ENCODE results near the gene SYNE3. TPM values are rescaled to one million over a fixed set of nuclear protein-coding genes. Genes with fewer than 3 reads are reported as not detected.

The SYNE3 gene
- total RNA-seq, 6 experiments from 2014 or later, result 14.8 to 20.4 (median 16.3) TPM

GRCh38 chr14:95477411-95478269 is 38.8 kb downstream of the SYNE3 start:
- TF ChIP-seq, protein P1, sequence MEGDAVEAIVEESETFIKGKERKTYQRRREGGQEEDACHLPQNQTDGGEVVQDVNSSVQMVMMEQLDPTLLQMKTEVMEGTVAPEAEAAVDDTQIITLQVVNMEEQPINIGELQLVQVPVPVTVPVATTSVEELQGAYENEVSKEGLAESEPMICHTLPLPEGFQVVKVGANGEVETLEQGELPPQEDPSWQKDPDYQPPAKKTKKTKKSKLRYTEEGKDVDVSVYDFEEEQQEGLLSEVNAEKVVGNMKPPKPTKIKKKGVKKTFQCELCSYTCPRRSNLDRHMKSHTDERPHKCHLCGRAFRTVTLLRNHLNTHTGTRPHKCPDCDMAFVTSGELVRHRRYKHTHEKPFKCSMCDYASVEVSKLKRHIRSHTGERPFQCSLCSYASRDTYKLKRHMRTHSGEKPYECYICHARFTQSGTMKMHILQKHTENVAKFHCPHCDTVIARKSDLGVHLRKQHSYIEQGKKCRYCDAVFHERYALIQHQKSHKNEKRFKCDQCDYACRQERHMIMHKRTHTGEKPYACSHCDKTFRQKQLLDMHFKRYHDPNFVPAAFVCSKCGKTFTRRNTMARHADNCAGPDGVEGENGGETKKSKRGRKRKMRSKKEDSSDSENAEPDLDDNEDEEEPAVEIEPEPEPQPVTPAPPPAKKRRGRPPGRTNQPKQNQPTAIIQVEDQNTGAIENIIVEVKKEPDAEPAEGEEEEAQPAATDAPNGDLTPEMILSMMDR (IDR thresholded peaks at IDR 0.05), result no peak
- Mint-ChIP-seq H3K27ac (no peak overlapping the region), H3K4me1 (ENCODE audit: low read depth) (peaks cover 39% of the 10 kb centered on the region), H3K4me3 (no peak overlapping the region), H3K36me3 (ENCODE audit: low read depth) (peaks cover 25% of the 10 kb centered on the region), H3K9me3 (no peaks in the 10 kb centered on the region), H3K27me3 (ENCODE audit: insufficient read depth) (peaks cover 2% of the 10 kb centered on the region; the same call in 1 of the 2 replicates)
- no peak for DNase-seq

- TF ChIP-seq, protein P1 (IDR thresholded peaks at IDR 0.05), result no peak
- H3K27me3 Mint-ChIP-seq (ENCODE audit: insufficient read depth), result peaks cover 2% of the 10 kb centered on the region; the same call in 1 of the 2 replicates
- H3K4me3 Mint-ChIP-seq, result no peak overlapping the region
- no peak overlapping the region for H3K27ac Mint-ChIP-seq
- no peak for DNase-seq
- H3K36me3 Mint-ChIP-seq (ENCODE audit: low read depth), result peaks cover 25% of the 10 kb centered on the region
- peaks cover 31% of the 10 kb centered on the region for H3K4me1 Mint-ChIP-seq (ENCODE audit: low read depth)
- no peaks in the 10 kb centered on the region for H3K9me3 Mint-ChIP-seq
Observed at GRCh38 chr14:95476747-95477146, 39.7 kb downstream of the SYNE3 start.

DNA sequence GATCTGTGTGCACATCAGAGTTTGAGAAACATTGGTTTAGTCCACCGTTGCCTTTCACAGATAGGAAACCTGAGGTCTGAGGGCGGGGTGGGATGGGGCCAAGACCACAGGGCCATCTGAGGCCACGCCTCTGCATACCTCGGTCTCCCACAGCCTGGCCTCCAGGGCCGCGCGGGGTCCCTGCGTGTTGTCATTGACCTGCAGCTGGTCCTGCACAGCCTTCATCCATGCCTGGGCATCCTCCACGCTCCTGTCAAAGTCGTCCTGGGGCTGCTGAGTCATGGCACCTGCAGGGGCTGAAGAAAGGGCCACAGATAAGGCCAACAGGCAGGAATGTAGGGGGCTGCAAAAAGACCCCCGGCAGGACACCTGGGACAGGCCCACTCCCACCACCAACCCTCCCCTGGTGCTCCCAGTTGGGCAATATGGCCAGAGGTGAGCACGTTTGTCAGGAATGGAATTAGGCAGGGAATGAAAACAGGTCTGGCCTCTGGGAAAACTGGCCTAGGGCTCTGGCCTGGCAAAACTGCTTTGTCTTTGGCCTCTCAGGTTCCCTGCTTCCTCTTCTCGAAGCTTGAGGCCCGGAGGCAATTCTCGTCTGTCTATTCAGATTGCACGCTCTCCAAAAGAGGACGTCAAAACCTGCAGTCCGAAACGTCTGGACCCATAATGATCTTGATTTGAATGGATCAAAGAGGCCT is 40.8 kb downstream of the SYNE3 start:
- TF ChIP-seq, protein P1 (IDR thresholded peaks at IDR 0.05), result no peak
- no peak overlapping the region for H3K27ac Mint-ChIP-seq
- H3K4me3 Mint-ChIP-seq, result no peak overlapping the region
- no peaks in the 10 kb centered on the region for H3K9me3 Mint-ChIP-seq
- peaks cover 21% of the 10 kb centered on the region for H3K4me1 Mint-ChIP-seq (ENCODE audit: low read depth)
- DNase-seq, result no peak
- H3K27me3 Mint-ChIP-seq (ENCODE audit: insufficient read depth), result peaks cover 2% of the 10 kb centered on the region; the same call in 1 of the 2 replicates
- peaks cover 25% of the 10 kb centered on the region for H3K36me3 Mint-ChIP-seq (ENCODE audit: low read depth)

- no peak overlapping the region for H3K27ac Mint-ChIP-seq
- H3K4me3 Mint-ChIP-seq, result no peak overlapping the region
- peaks cover 2% of the 10 kb centered on the region; the same call in 1 of the 2 replicates for H3K27me3 Mint-ChIP-seq (ENCODE audit: insufficient read depth)
- TF ChIP-seq, protein P1 (IDR thresholded peaks at IDR 0.05), result no peak
- no peak for DNase-seq
- no peaks in the 10 kb centered on the region for H3K9me3 Mint-ChIP-seq
- H3K36me3 Mint-ChIP-seq (ENCODE audit: low read depth), result peaks cover 22% of the 10 kb centered on the region
- peaks cover 13% of the 10 kb centered on the region for H3K4me1 Mint-ChIP-seq (ENCODE audit: low read depth)
Observed at GRCh38 chr14:95474941-95475340, 41.5 kb downstream of the SYNE3 start.

- TF ChIP-seq, protein P1 (IDR thresholded peaks at IDR 0.05), result no peak
- H3K4me3 Mint-ChIP-seq, result no peak overlapping the region
Observed at GRCh38 chr14:95474486-95474885, 42.0 kb downstream of the SYNE3 start.

More at GRCh38 chr14:95474486-95474885, 42.0 kb downstream of the SYNE3 start:
- Mint-ChIP-seq H3K9me3 (no peaks in the 10 kb centered on the region), H3K27ac (no peak overlapping the region), H3K27me3 (ENCODE audit: insufficient read depth) (peaks cover 2% of the 10 kb centered on the region; the same call in 1 of the 2 replicates), H3K36me3 (ENCODE audit: low read depth) (peaks cover 25% of the 10 kb centered on the region), H3K4me1 (ENCODE audit: low read depth) (peaks cover 9% of the 10 kb centered on the region)
- no peak for DNase-seq

Measured in HFFc6 (cell line).